Mucosa of descending colon (tissue), 3 donors: ENCODE measurements around the gene SRRD. TPM values are rescaled to one million over a fixed set of nuclear protein-coding genes. Genes with fewer than 3 reads are reported as not detected.
A peak's percentile ranks its signal among the peaks of the same experiment; 100 is the strongest.

Experiments used
- ATAC-seq: fragments of 200-7000 bp; cut with Tn5 transposase; one replicate; pipeline ENCODE4 v1.9.1; 2020; ENCODE audit warnings: mild to moderate bottlenecking, moderate library complexity
- DNase-seq, 3 donors: peaks; one replicate each; pipeline ENCODE4 v3.0.0-alpha.2; 2020
- H3K36me3 ChIP-seq: fragments of 200-600 bp; one replicate; pipeline ENCODE4 v1.8.0; 2021; ENCODE audit warnings: low read depth, mild to moderate bottlenecking
- H3K4me1 ChIP-seq: fragments of 200-600 bp; one replicate; pipeline ENCODE4 v1.8.0; 2021; ENCODE audit warnings: low read depth, mild to moderate bottlenecking
- H3K4me3 ChIP-seq: fragments of 200-600 bp; one replicate; pipeline ENCODE4 v1.8.0; 2021; ENCODE audit warnings: mild to moderate bottlenecking
- H3K9me3 ChIP-seq: fragments of 200-600 bp; one replicate; pipeline ENCODE4 v1.8.0; 2021; ENCODE audit warnings: mild to moderate bottlenecking
- CTCF ChIP-seq: fragments of 200-600 bp; IDR thresholded peaks from one replicate; pipeline ENCODE4 v1.8.0; 2022; ENCODE audit warnings: antibody characterized with exemption, mild to moderate bottlenecking
- intact Hi-C, 2 donors: fragments of 100-400 bp; cut with DNase I in 1 of 2; cut with micrococcal nuclease in 1 of 2; formaldehyde crosslinking; loops; one replicate each; pipeline versions ENCODE4 v1.11.0 to v1.11.1; 2022; cut with DNase I, micrococcal nuclease
- total RNA-seq, 3 donors: library from RNA; stranded (reverse); fragmentation: NEBNext Ultra II Directional in 2 of 3; extraction: Animal tissue kit (Norgen Biotek cat#: 25700) in 2 of 3; gene quantifications; one replicate each; pipeline versions ENCODE4 v1.2.1 to v1.2.4, GENCODE V29; 2021 to 2023
- donor health status: DM: no; HTN: no; CAD: no; lungs with moderate emphysema.
- donor health status: DM: no; HTN: no; CAD: no.
- donor health status: DM: no; HTN: yes; CAD: no.

SRRD gene
- total RNA-seq, 3 donors from 2014 or later = 11.1 to 19.1 (median 11.2) TPM

- no peak overlapping the region for H3K4me3 ChIP-seq
- no peak for TF ChIP-seq CTCF
- intact Hi-C loops = no loop called here
These were observed 44.1 kb upstream of the SRRD start for GRCh38 chr22:26439559-26439958.

GRCh38 chr22:26442086-26442756, 41.5 kb upstream of the SRRD start:
- DNase-seq (no peak), ATAC-seq (no peak)
- intact Hi-C loops = no loop called here
- TF ChIP-seq CTCF = no peak
- no peaks in the 10 kb centered on the region for H3K9me3 ChIP-seq
- peaks cover 7% of the 10 kb centered on the region for H3K4me1 ChIP-seq
- H3K36me3 ChIP-seq = no peaks in the 10 kb centered on the region
- H3K4me3 ChIP-seq = no peak overlapping the region

More at GRCh38 chr22:26439559-26439958, 44.1 kb upstream of the SRRD start:
- Histone ChIP-seq H3K36me3 (no peaks in the 10 kb centered on the region), H3K4me1 (peaks cover 22% of the 10 kb centered on the region), H3K9me3 (no peaks in the 10 kb centered on the region)
- no peak for DNase-seq
- ATAC-seq = no peak

GRCh38 chr22:26443901-26444690, 39.6 kb upstream of the SRRD start:
- Histone ChIP-seq H3K36me3 (no peaks in the 10 kb centered on the region), H3K4me1 (no peaks in the 10 kb centered on the region), H3K4me3 (no peak overlapping the region), H3K9me3 (no peaks in the 10 kb centered on the region)
- no peak for TF ChIP-seq CTCF
- no peak for ATAC-seq
- DNase-seq = no peak
- intact Hi-C loops = no loop called here

GRCh38 chr22:26444777-26445176, 38.9 kb upstream of the SRRD start:
- no peak for TF ChIP-seq CTCF
- ATAC-seq (peak; percentile 6), DNase-seq (no peak)
- intact Hi-C loops = no loop called here
- Histone ChIP-seq H3K36me3 (no peaks in the 10 kb centered on the region), H3K9me3 (no peaks in the 10 kb centered on the region), H3K4me1 (no peaks in the 10 kb centered on the region), H3K4me3 (no peak overlapping the region)

- peak; percentile 60 for ATAC-seq
- Histone ChIP-seq H3K36me3 (no peaks in the 10 kb centered on the region), H3K4me1 (no peaks in the 10 kb centered on the region), H3K9me3 (no peaks in the 10 kb centered on the region), H3K4me3 (no peak overlapping the region)
- intact Hi-C loops = no loop called here
- TF ChIP-seq CTCF = no peak
- DNase-seq = no peak
These were observed 38.0 kb upstream of the SRRD start for GRCh38 chr22:26445577-26446275.
